Measurements from ENCODE around the gene LAMC2. TPM values are rescaled to one million over a fixed set of nuclear protein-coding genes. Genes with fewer than 3 reads are reported as not detected.

Gene LAMC2
- total RNA-seq, 1 donor from 2014 or later = 4.5 TPM

DNA sequence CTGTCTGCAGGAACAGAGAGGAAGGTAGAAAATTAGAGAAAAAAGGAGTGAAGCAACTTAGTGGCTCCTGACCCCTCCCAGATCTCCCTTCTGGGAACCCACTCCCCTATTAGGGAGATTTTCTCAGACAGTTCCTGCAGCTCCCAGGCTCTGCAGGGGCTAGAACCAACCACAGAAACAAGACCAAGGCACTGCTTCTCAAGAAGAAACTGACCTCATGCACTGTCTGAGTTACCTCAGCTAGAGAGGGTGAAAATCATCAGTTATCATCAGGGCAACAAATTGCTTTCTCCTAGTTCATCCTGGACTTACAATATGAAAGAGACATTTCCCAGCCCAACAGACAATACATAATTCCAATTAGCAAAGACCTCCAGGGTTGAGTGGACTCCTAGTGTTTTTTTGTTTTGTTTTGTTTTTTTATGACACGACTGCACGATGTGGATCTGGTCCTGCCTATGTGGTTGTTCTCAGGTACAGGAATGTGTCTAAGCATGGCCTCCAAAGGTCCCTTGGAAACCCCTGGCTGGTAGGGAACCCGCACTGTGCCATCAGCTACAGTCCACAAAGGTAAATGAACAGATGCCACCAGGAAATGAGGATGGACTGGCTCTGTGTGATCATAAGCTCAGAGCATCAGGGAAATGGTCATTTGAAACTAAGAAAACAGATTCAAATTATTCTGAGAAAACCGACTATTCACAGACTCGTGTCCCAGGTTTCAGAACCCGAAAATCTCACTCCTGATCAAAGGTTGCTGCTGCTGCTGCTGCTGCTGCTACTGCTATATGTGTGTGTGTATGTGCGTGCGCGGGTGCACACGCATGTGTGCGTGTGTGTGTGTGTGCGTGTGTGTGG is 65.3 kb downstream of the LAMC2 start:
- DNase-seq (ENCODE audit: low spot score, unreplicated experiment) = no peak
- Mint-ChIP-seq H3K9me3 (ENCODE audit: low read depth) (peaks cover 13% of the 10 kb centered on the region), H3K27me3 (peaks cover 22% of the 10 kb centered on the region), H3K27ac (peak overlapping the region; percentile 69), H3K36me3 (ENCODE audit: insufficient read depth) (no peaks in the 10 kb centered on the region), H3K4me3 (ENCODE audit: low read depth) (no peak overlapping the region), H3K4me1 (ENCODE audit: low read depth) (peaks cover 4% of the 10 kb centered on the region)
- TF ChIP-seq, protein P1, sequence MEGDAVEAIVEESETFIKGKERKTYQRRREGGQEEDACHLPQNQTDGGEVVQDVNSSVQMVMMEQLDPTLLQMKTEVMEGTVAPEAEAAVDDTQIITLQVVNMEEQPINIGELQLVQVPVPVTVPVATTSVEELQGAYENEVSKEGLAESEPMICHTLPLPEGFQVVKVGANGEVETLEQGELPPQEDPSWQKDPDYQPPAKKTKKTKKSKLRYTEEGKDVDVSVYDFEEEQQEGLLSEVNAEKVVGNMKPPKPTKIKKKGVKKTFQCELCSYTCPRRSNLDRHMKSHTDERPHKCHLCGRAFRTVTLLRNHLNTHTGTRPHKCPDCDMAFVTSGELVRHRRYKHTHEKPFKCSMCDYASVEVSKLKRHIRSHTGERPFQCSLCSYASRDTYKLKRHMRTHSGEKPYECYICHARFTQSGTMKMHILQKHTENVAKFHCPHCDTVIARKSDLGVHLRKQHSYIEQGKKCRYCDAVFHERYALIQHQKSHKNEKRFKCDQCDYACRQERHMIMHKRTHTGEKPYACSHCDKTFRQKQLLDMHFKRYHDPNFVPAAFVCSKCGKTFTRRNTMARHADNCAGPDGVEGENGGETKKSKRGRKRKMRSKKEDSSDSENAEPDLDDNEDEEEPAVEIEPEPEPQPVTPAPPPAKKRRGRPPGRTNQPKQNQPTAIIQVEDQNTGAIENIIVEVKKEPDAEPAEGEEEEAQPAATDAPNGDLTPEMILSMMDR (IDR thresholded peaks at IDR 0.05; ENCODE audit: unreplicated experiment) = no peak

DNA sequence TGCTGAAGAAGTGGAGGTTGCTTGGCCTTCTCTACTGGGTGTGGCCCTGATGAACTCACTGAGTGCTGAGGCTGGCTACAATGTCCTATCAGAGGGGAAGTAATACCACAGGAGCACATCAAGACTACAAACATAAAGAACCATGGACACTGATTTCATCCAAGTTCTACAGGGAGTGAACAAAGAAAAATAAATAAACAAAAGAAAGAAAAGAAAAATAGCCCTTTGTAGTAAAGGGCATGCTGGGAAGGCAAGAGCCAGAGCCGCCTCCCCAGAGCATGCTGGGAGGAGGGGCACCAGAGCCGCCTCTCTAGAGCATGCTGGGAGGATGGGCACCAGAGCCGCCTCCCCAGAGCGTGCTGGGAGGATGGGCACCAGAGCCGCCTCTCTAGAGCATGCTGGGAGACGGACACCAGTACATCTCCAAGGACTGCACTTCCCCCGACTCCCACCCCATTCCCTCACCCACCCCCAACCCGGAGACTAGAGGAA is 65.9 kb downstream of the LAMC2 start:
- H3K27me3 Mint-ChIP-seq = peaks cover 20% of the 10 kb centered on the region
- H3K27ac Mint-ChIP-seq = peak overlapping the region; percentile 69
- H3K4me1 Mint-ChIP-seq (ENCODE audit: low read depth) = peaks cover 4% of the 10 kb centered on the region
- TF ChIP-seq, protein P1 (IDR thresholded peaks at IDR 0.05; ENCODE audit: unreplicated experiment) = no peak
- peaks cover 13% of the 10 kb centered on the region for H3K9me3 Mint-ChIP-seq (ENCODE audit: low read depth)
- no peak overlapping the region for H3K4me3 Mint-ChIP-seq (ENCODE audit: low read depth)
- H3K36me3 Mint-ChIP-seq (ENCODE audit: insufficient read depth) = no peaks in the 10 kb centered on the region
- DNase-seq (ENCODE audit: low spot score, unreplicated experiment) = no peak

DNA sequence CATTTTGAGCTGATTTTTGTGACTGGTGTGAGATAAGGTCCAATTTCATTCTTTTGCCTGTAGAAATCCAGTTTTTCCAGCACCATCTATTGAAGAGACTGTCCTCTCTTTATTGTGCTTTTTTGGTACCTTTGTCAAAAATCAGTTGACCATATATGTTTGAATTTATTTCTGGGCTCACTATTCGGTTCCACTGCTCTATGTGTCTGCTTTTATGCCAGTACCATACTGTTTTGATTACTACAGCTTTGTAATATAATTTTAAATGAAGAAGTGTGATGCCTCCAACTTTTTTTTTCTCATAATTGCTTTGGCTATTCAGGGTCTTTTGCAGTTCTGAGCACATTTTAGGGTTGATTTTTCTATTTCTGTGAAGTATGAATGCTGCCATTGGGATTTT is 69.0 kb downstream of the LAMC2 start:
- H3K9me3 Mint-ChIP-seq (ENCODE audit: low read depth) = peaks cover 10% of the 10 kb centered on the region
- H3K27me3 Mint-ChIP-seq = peaks cover 7% of the 10 kb centered on the region
- no peaks in the 10 kb centered on the region for H3K36me3 Mint-ChIP-seq (ENCODE audit: insufficient read depth)
- H3K4me1 Mint-ChIP-seq (ENCODE audit: low read depth) = peaks cover 3% of the 10 kb centered on the region
- DNase-seq (ENCODE audit: low spot score, unreplicated experiment) = no peak
- no peak overlapping the region for H3K4me3 Mint-ChIP-seq (ENCODE audit: low read depth)
- H3K27ac Mint-ChIP-seq = no peak overlapping the region
- TF ChIP-seq, protein P1 (IDR thresholded peaks at IDR 0.05; ENCODE audit: unreplicated experiment) = no peak

DNA sequence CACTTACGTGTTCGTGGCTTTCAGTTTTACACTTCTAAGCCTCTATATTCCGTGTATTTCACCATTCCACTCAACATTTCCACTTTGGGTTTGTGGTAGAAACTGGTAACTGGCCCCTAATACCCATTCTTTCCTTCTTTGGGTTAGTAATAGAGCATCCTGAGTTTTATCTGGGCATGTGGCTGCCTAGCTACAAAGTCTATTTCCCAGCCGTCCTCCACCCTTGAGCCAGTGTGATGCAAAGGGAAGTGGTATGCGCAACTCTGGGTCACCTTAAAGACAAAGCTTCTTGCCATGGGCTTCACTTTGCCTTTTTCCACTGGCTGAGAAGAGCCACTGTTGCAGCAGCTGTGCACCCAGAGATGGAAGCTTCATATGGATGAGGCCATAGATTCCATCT is 73.9 kb downstream of the LAMC2 start:
- no peaks in the 10 kb centered on the region for H3K36me3 Mint-ChIP-seq (ENCODE audit: insufficient read depth)
- no peak for DNase-seq (ENCODE audit: low spot score, unreplicated experiment)

DNA sequence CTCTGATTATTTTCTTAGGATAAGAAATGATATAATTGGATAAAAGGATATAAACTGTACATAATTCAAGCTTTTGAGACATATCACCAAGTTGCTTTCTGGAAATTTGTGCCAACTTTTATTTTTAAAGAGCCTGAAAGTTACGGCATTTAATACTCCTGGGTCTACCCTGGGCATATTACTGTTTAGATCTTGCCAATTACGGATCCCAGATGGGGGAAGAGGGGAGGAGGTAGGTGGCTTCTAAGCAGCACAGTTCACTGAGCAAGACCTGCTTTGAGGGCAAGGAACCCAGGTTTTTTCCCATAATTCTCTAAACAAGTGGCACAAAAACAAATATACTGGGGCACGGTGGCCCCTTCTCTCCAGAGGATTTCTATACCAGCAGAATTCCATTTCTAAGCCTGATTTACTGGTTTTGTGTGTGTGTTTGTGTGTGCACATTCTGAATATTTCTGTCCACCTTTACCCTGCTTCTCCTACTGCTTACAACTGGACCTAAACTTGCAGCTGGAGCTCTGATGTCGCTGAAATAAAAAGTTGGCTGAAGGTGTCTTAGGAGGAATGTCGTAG is 76.7 kb downstream of the LAMC2 start:
- Mint-ChIP-seq H3K9me3 (ENCODE audit: low read depth) (no peaks in the 10 kb centered on the region), H3K27me3 (no peaks in the 10 kb centered on the region), H3K27ac (no peak overlapping the region), H3K4me1 (ENCODE audit: low read depth) (peaks cover 3% of the 10 kb centered on the region), H3K4me3 (ENCODE audit: low read depth) (no peak overlapping the region), H3K36me3 (ENCODE audit: insufficient read depth) (no peaks in the 10 kb centered on the region)
- TF ChIP-seq, protein P1 (IDR thresholded peaks at IDR 0.05; ENCODE audit: unreplicated experiment) = no peak
- no peak for DNase-seq (ENCODE audit: low spot score, unreplicated experiment)

More for the DNA sequence above, 73.9 kb downstream of the LAMC2 start:
- TF ChIP-seq, protein P1 (IDR thresholded peaks at IDR 0.05; ENCODE audit: unreplicated experiment) = no peak
- H3K9me3 Mint-ChIP-seq (ENCODE audit: low read depth) = peaks cover 4% of the 10 kb centered on the region
- H3K27ac Mint-ChIP-seq = no peak overlapping the region
- no peaks in the 10 kb centered on the region for H3K27me3 Mint-ChIP-seq
- peaks cover 3% of the 10 kb centered on the region for H3K4me1 Mint-ChIP-seq (ENCODE audit: low read depth)
- no peak overlapping the region for H3K4me3 Mint-ChIP-seq (ENCODE audit: low read depth)
